Ascending aorta (tissue), 2 donors: Measurements from ENCODE around the gene UBB. TPM values are rescaled to one million over a fixed set of nuclear protein-coding genes. Genes with fewer than 3 reads are reported as not detected.

ENCODE experiments used
- DNase-seq, 2 donors: peaks; one replicate each; pipeline ENCODE4 v3.0.0-alpha.2; 2019; ENCODE audit warnings: low spot score in 2 of 2
- H3K27ac ChIP-seq, 2 donors: fragments of 200-600 bp; sonication (generic); one replicate each; pipeline ENCODE4 v1.5.1; 2016 to 2017; ENCODE audit warnings: mild to moderate bottlenecking in 1 of 2
- H3K27me3 ChIP-seq: fragments of 200-600 bp; sonication (generic); one replicate; pipeline ENCODE4 v1.5.1; 2017
- H3K36me3 ChIP-seq, 2 donors: fragments of 200-600 bp; sonication (generic); one replicate each; pipeline ENCODE4 v1.5.1; 2016
- H3K4me1 ChIP-seq, 2 donors: fragments of 200-600 bp; sonication (generic); one replicate each; pipeline ENCODE4 v1.5.1; 2016 to 2017; ENCODE audit warnings: mild to moderate bottlenecking in 1 of 2
- H3K4me3 ChIP-seq, 2 donors: fragments of 200-600 bp; sonication (generic); one replicate each; pipeline ENCODE4 v1.5.1; 2016 to 2017; ENCODE audit warnings: mild to moderate bottlenecking in 1 of 2
- H3K9me3 ChIP-seq, 2 donors: fragments of 200-600 bp; sonication (generic); one replicate each; pipeline ENCODE4 v1.5.1; 2016
- intact Hi-C: fragments of 100-400 bp; cut with DNase I; formaldehyde crosslinking; loops from one replicate; pipeline ENCODE4 v1.15.1; 2023
- total RNA-seq: library from RNA; depleted of rRNA; stranded (reverse); fragments of >200 nt; gene quantifications from one replicate; pipeline ENCODE4 v1.1.0, GENCODE V29; 2016
- TF ChIP-seq, protein P1 (sequence below), 3 experiments: fragments of 200-600 bp in 2 of 3; fragments of 450-650 bp in 1 of 3; sonication (generic) in 2 of 3; IDR thresholded peaks; one replicate each; pipeline ENCODE4 v1.5.1; 2016 to 2019; ENCODE audit warnings: antibody characterized with exemption in 3 of 3, mild to moderate bottlenecking in 1 of 3, moderate library complexity in 1 of 3

Gene UBB
- total RNA-seq, 1 donor from 2014 or later = 615 TPM

DNA sequence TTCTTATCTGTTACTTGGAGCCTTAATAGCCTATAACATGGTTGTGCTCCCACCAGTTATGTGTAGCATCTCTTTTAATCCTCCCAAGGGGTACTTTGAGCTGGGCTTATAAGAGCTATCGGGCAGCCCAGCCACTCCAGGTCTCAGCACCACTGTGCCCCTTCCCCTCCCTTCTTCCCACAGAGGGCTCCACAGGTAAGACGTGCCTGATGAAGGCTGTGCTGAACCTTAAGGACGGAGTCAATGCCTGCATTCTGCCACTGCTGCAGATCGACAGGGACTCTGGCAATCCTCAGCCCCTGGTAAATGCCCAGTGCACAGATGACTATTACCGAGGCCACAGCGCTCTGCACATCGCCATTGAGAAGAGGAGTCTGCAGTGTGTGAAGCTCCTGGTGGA is 41.5 kb downstream of the UBB start:
- Histone ChIP-seq H3K27me3 (no peaks in the 10 kb centered on the region), H3K36me3 (peaks cover 0 to 6% of the 10 kb centered on the region in 2 donors), H3K27ac (no peak overlapping the region), H3K4me1 (peaks cover 14 to 28% of the 10 kb centered on the region in 2 donors), H3K9me3 (no peaks in the 10 kb centered on the region), H3K4me3 (no peak overlapping the region)
- intact Hi-C loops = no loop called here
- no peak for DNase-seq
- TF ChIP-seq, protein P1, sequence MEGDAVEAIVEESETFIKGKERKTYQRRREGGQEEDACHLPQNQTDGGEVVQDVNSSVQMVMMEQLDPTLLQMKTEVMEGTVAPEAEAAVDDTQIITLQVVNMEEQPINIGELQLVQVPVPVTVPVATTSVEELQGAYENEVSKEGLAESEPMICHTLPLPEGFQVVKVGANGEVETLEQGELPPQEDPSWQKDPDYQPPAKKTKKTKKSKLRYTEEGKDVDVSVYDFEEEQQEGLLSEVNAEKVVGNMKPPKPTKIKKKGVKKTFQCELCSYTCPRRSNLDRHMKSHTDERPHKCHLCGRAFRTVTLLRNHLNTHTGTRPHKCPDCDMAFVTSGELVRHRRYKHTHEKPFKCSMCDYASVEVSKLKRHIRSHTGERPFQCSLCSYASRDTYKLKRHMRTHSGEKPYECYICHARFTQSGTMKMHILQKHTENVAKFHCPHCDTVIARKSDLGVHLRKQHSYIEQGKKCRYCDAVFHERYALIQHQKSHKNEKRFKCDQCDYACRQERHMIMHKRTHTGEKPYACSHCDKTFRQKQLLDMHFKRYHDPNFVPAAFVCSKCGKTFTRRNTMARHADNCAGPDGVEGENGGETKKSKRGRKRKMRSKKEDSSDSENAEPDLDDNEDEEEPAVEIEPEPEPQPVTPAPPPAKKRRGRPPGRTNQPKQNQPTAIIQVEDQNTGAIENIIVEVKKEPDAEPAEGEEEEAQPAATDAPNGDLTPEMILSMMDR (IDR thresholded peaks at IDR 0.05) = no peak

DNA sequence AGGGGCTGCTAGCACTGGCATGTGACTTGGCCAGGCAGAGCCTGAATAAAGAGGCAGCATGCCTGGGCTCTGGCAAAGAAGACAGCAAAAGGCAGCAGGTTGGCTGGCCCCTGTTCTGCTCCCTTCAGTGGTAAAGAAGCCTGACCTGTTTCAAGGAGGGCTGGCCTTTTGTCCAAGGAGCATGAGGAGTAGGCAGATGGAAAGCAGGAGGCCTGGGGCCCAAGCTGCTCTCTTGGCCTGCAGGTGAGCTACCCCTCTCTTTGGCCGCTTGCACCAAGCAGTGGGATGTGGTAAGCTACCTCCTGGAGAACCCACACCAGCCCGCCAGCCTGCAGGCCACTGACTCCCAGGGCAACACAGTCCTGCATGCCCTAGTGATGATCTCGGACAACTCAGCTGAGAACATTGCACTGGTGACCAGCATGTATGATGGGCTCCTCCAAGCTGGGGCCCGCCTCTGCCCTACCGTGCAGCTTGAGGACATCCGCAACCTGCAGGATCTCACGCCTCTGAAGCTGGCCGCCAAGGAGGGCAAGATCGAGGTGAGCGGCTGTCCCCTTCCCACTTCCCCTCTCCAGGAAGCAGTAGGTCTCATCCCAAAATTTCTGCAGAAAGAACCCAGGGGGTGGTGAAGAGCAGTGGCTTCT is 42.5 kb downstream of the UBB start:
- Histone ChIP-seq H3K4me1 (peaks cover 6 to 19% of the 10 kb centered on the region in 2 donors), H3K4me3 (no peak overlapping the region), H3K27me3 (no peaks in the 10 kb centered on the region), H3K27ac (no peak overlapping the region), H3K36me3 (peaks cover 3 to 6% of the 10 kb centered on the region in 2 donors), H3K9me3 (no peaks in the 10 kb centered on the region)
- no peak for DNase-seq
- TF ChIP-seq, protein P1 (IDR thresholded peaks at IDR 0.05) = no peak
- intact Hi-C loops = no loop called here

DNA sequence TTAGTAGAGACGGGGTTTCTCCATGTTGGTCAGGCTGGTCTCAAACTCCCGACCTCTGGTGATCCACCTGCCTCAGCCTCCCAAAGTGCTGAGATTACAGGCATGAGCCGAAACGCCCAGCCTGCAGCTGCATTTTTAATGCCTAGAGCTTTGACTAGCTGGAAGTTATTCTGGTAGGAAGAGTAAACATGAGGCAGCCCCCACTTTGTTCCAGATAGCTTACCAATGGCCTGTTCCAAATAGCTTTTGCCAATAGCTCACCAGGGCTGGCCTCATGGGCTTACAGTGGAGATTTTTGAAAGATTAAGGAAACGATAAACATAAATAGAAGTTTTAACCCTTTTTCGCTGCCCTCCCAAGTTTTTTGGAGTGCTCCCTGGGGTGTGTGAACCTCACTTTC is 44.3 kb downstream of the UBB start:
- no peak overlapping the region for H3K4me3 ChIP-seq
- TF ChIP-seq, protein P1 (IDR thresholded peaks at IDR 0.05) = no peak
- intact Hi-C loops = no loop called here
- H3K27ac ChIP-seq = no peak overlapping the region
- peaks cover 0 to 2% of the 10 kb centered on the region in 2 donors for H3K4me1 ChIP-seq
- peaks cover 3 to 6% of the 10 kb centered on the region in 2 donors for H3K36me3 ChIP-seq
- H3K27me3 ChIP-seq = no peaks in the 10 kb centered on the region
- no peaks in the 10 kb centered on the region for H3K9me3 ChIP-seq
- no peak for DNase-seq

- H3K36me3 ChIP-seq = peaks cover 3 to 6% of the 10 kb centered on the region in 2 donors
Measured at GRCh38 chr17:16425698-16426659, 45.1 kb downstream of the UBB start.

GRCh38 chr17:16427020-16427419 is 46.1 kb downstream of the UBB start:
- H3K27me3 ChIP-seq = no peaks in the 10 kb centered on the region
- no peaks in the 10 kb centered on the region for H3K4me1 ChIP-seq
- H3K27ac ChIP-seq = no peak overlapping the region
- intact Hi-C loops = no loop called here
- H3K4me3 ChIP-seq = no peak overlapping the region
- no peaks in the 10 kb centered on the region for H3K9me3 ChIP-seq
- DNase-seq = no peak
- peaks cover 3 to 6% of the 10 kb centered on the region in 2 donors for H3K36me3 ChIP-seq
- TF ChIP-seq, protein P1 (IDR thresholded peaks at IDR 0.05) = no peak

More at GRCh38 chr17:16425698-16426659, 45.1 kb downstream of the UBB start:
- H3K4me1 ChIP-seq = no peaks in the 10 kb centered on the region
- TF ChIP-seq, protein P1 (IDR thresholded peaks at IDR 0.05) = no peak
- DNase-seq = no peak
- H3K9me3 ChIP-seq = no peaks in the 10 kb centered on the region
- no peaks in the 10 kb centered on the region for H3K27me3 ChIP-seq
- intact Hi-C loops = no loop called here
- no peak overlapping the region for H3K4me3 ChIP-seq
- no peak overlapping the region for H3K27ac ChIP-seq
